Transverse colon (tissue), 4 donors: ENCODE measurements around the gene CDH12. TPM values are rescaled to one million over a fixed set of nuclear protein-coding genes. Genes with fewer than 3 reads are reported as not detected.

Source experiments
- DNase-seq: peaks from one replicate; pipeline ENCODE4 v3.0.0-alpha.2; 2019
- H3K27ac ChIP-seq, 4 donors: fragments of 200-600 bp; sonication (generic); 2 replicates each; pipeline ENCODE4 v1.5.1; 2016 to 2018; ENCODE audit warnings: inconsistent platforms in 4 of 4
- H3K27me3 ChIP-seq: fragments of 200-600 bp; sonication (generic); 2 replicates; pipeline ENCODE4 v1.5.1; 2017; ENCODE audit warnings: inconsistent platforms
- H3K36me3 ChIP-seq, 4 donors: fragments of 200-600 bp; sonication (generic); 2 replicates each; pipeline ENCODE4 v1.5.1; 2017 to 2019; ENCODE audit warnings: inconsistent platforms in 4 of 4
- H3K4me1 ChIP-seq, 4 donors: fragments of 200-600 bp; sonication (generic); 2 replicates each; pipeline ENCODE4 v1.5.1; 2017 to 2020; ENCODE audit warnings: inconsistent platforms in 4 of 4
- H3K4me3 ChIP-seq, 4 donors: fragments of 200-600 bp; sonication (generic); 1 replicate in 1 of 4; 2 replicates in 3 of 4; pipeline versions ENCODE4 v1.5.1 to v1.6.1; 2017 to 2019; ENCODE audit warnings: inconsistent platforms in 4 of 4
- H3K9me3 ChIP-seq, 2 donors: fragments of 200-600 bp; sonication (generic); 2 replicates each; pipeline ENCODE4 v1.5.1; 2017 to 2019; ENCODE audit warnings: inconsistent platforms in 2 of 2
- CTCF ChIP-seq, 5 experiments: fragments of 200-600 bp in 3 of 5; fragments of 450-650 bp in 2 of 5; sonication (generic) in 3 of 5; IDR thresholded peaks; 1 replicate in 2 of 5; 2 replicates in 3 of 5; pipeline ENCODE4 v1.5.1; 2016 to 2017; ENCODE audit warnings: antibody characterized with exemption in 5 of 5, inconsistent platforms in 3 of 5, mild to moderate bottlenecking in 2 of 5, moderate library complexity in 1 of 5
- EP300 ChIP-seq: sonication (generic); formaldehyde crosslinking; IDR thresholded peaks from one replicate; pipeline ENCODE4 v1.6.1; 2017; ENCODE audit warnings: antibody characterized with exemption, low read depth
- POLR2A ChIP-seq: fragments of 450-650 bp; IDR thresholded peaks from one replicate; pipeline ENCODE4 v1.6.1; 2016; ENCODE audit warnings: antibody characterized with exemption, mild to moderate bottlenecking, moderate library complexity
- POLR2AphosphoS5 ChIP-seq, 3 donors: sonication (generic); formaldehyde crosslinking; IDR thresholded peaks; one replicate each; pipeline ENCODE4 v1.6.1; 2016; ENCODE audit warnings: antibody characterized with exemption in 3 of 3
- WGBS, 2 donors: methylation state at CpG; one replicate each; pipeline ENCODE4 v1.1.5; 2018; ENCODE audit warnings: low coverage in 1 of 2; 5-methylcytosine and 5-hydroxymethylcytosine counted together
- in situ Hi-C, 4 donors: fragments of 200-750 bp; cut with MboI; loops; one replicate each; pipeline versions ENCODE4 v1.15.0 to v1.15.1; 2017; ENCODE audit warnings: low sequenced_read_pairs in 3 of 4, low pct_ligation_motif_present in 1 of 4, low pct_unique_long_range_greater_than_20kb in 1 of 4
- intact Hi-C: fragments of 100-400 bp; cut with DNase I; formaldehyde crosslinking; loops from one replicate; pipeline ENCODE4 v1.15.1; 2023; ENCODE audit warnings: low total_unique reads
- total RNA-seq, 4 donors: library from RNA; depleted of rRNA; stranded (reverse); fragments of >200 nt; gene quantifications; one replicate each; pipeline ENCODE4 v1.1.0, GENCODE V29; 2016

Gene CDH12
- total RNA-seq, 4 donors from 2014 or later, result 0.14 TPM; not detected in 3

GRCh38 chr5:22470408-22470807, 382.7 kb downstream of the CDH12 start:
- H3K36me3 ChIP-seq, result no peaks in the 10 kb centered on the region
- intact Hi-C loops, result no loop called here
- 62 to 78% methylated on average over 3 of the region's 3 CpGs for WGBS, 2 donors
- in situ Hi-C loops, result no loop called here
- H3K27me3 ChIP-seq, result no peaks in the 10 kb centered on the region
- no peak for TF ChIP-seq EP300
- TF ChIP-seq POLR2AphosphoS5 (IDR thresholded peaks at IDR 0.05), result no peak
- no peak for TF ChIP-seq POLR2A
- no peak for TF ChIP-seq CTCF (IDR thresholded peaks at IDR 0.05)
- H3K4me3 ChIP-seq, result no peak overlapping the region
- H3K27ac ChIP-seq, result no peak overlapping the region
- no peaks in the 10 kb centered on the region for H3K4me1 ChIP-seq
- H3K9me3 ChIP-seq, result no peaks in the 10 kb centered on the region
- DNase-seq, result no peak

- 57 to 85% methylated on average over 1 of the region's 1 CpG for WGBS, 2 donors
- Histone ChIP-seq H3K36me3 (no peaks in the 10 kb centered on the region), H3K4me1 (no peaks in the 10 kb centered on the region), H3K9me3 (no peaks in the 10 kb centered on the region), H3K27me3 (no peaks in the 10 kb centered on the region), H3K4me3 (no peak overlapping the region), H3K27ac (no peak overlapping the region)
- TF ChIP-seq CTCF (IDR thresholded peaks at IDR 0.05) (no peak), POLR2A (no peak), EP300 (no peak), POLR2AphosphoS5 (IDR thresholded peaks at IDR 0.05) (no peak)
- in situ Hi-C loops (no loop called here), intact Hi-C loops (no loop called here)
- DNase-seq, result no peak
Observed at GRCh38 chr5:22465616-22466015, 387.5 kb downstream of the CDH12 start.

GRCh38 chr5:22465177-22465576, 388.0 kb downstream of the CDH12 start:
- Histone ChIP-seq H3K27me3 (no peaks in the 10 kb centered on the region), H3K4me1 (no peaks in the 10 kb centered on the region), H3K27ac (no peak overlapping the region), H3K36me3 (no peaks in the 10 kb centered on the region), H3K4me3 (no peak overlapping the region), H3K9me3 (no peaks in the 10 kb centered on the region)
- in situ Hi-C loops (no loop called here), intact Hi-C loops (no loop called here)
- WGBS, 2 donors, result 40 to 70% methylated on average over 1 to 3 of the region's 3 CpGs
- TF ChIP-seq POLR2A (no peak), CTCF (IDR thresholded peaks at IDR 0.05) (no peak), POLR2AphosphoS5 (IDR thresholded peaks at IDR 0.05) (no peak), EP300 (no peak)
- DNase-seq, result no peak

GRCh38 chr5:22460189-22460588, 393.0 kb downstream of the CDH12 start:
- DNase-seq, result no peak
- WGBS, 2 donors, result 68 to 70% methylated on average over 4 of the region's 4 CpGs
- no peaks in the 10 kb centered on the region for H3K9me3 ChIP-seq
- in situ Hi-C loops (no loop called here), intact Hi-C loops (no loop called here)
- H3K27ac ChIP-seq, result no peak overlapping the region
- no peak overlapping the region for H3K4me3 ChIP-seq
- no peaks in the 10 kb centered on the region for H3K27me3 ChIP-seq
- TF ChIP-seq POLR2A (no peak), EP300 (no peak), CTCF (IDR thresholded peaks at IDR 0.05) (no peak), POLR2AphosphoS5 (IDR thresholded peaks at IDR 0.05) (no peak)
- no peaks in the 10 kb centered on the region for H3K4me1 ChIP-seq
- H3K36me3 ChIP-seq, result no peaks in the 10 kb centered on the region
